Adrenal gland (tissue), 12 donors: Measurements from ENCODE around the gene CDH4. TPM values are rescaled to one million over a fixed set of nuclear protein-coding genes. Genes with fewer than 3 reads are reported as not detected.

ENCODE experiments used
- DNase-seq, 7 donors: peaks; one replicate each; pipeline ENCODE4 v3.0.0-alpha.2; 2019 to 2020
- H3K27ac ChIP-seq, 5 donors: fragments of 200-600 bp; sonication (generic) in 4 of 5; 1 replicate in 3 of 5; 2 replicates in 2 of 5; pipeline versions ENCODE4 v1.5.1 to v1.8.0; 2016 to 2020; ENCODE audit warnings: mild to moderate bottlenecking in 1 of 5
- H3K27me3 ChIP-seq: fragments of 200-600 bp; 2 replicates; pipeline ENCODE4 v1.8.0; 2021
- H3K36me3 ChIP-seq, 2 donors: fragments of 200-600 bp; replicated peaks in 1 of 2; 1 replicate in 1 of 2; 2 replicates in 1 of 2; pipeline versions ENCODE4 v1.5.1 to v1.8.0; 2018 to 2022
- H3K4me1 ChIP-seq, 2 donors: fragments of 200-600 bp; replicated peaks in 1 of 2; 1 replicate in 1 of 2; 2 replicates in 1 of 2; pipeline versions ENCODE4 v1.5.1 to v1.8.0; 2018 to 2021
- H3K4me3 ChIP-seq, 4 donors: fragments of 200-600 bp; sonication (generic) in 3 of 4; one replicate each; pipeline ENCODE4 v1.5.1; 2016 to 2018
- H3K9me3 ChIP-seq, 3 donors: fragments of 200-600 bp; sonication (generic) in 1 of 3; replicated peaks in 1 of 3; 1 replicate in 2 of 3; 2 replicates in 1 of 3; pipeline versions ENCODE4 v1.5.1 to v1.8.0; 2016 to 2021
- CTCF ChIP-seq, 6 experiments: fragments of 450-650 bp in 4 of 6; fragments of 200-600 bp in 2 of 6; sonication (generic) in 1 of 6; IDR thresholded peaks; 1 replicate in 5 of 6; 2 replicates in 1 of 6; pipeline versions ENCODE4 v1.5.1 to v1.8.0; 2016 to 2021; ENCODE audit warnings: antibody characterized with exemption in 6 of 6, mild to moderate bottlenecking in 2 of 6, moderate library complexity in 1 of 6
- POLR2A ChIP-seq, 2 donors: fragments of 450-650 bp; IDR thresholded peaks; one replicate each; pipeline ENCODE4 v1.6.1; 2017; ENCODE audit warnings: antibody characterized with exemption in 2 of 2, mild to moderate bottlenecking in 2 of 2, moderate library complexity in 1 of 2
- WGBS, 4 donors: extraction: QIAGEN DNeasy Blood & Tissue Kit in 2 of 4; methylation state at CpG; one replicate each; pipeline versions ENCODE4 v1.1.5 to v1.1.7; 2013 to 2017; 5-methylcytosine and 5-hydroxymethylcytosine counted together
- intact Hi-C, 2 donors: fragments of 100-400 bp; cut with DNase I; formaldehyde crosslinking; loops; one replicate each; pipeline versions ENCODE4 v1.14.1 to v1.15.0; 2022 to 2023
- polyA plus RNA-seq, 3 donors: library from polyadenylated mRNA; stranded (reverse); fragments of 200-250 nt in 2 of 3; fragments of 350-450 nt in 1 of 3; fragmentation: Illumina TruSeq in 1 of 3; extraction: RNeasy Lipid Tissue Mini Kit (QIAGEN cat#74804) in 1 of 3; gene quantifications; one replicate each; pipeline ENCODE4 v1.2.3, GENCODE V29; 2013 to 2014
- total RNA-seq, 9 donors: library from RNA; depleted of rRNA in 4 of 9; stranded (reverse); fragments of >200 nt in 4 of 9; fragments of 120-200 nt in 1 of 9; fragmentation: NEBNext Ultra II Directional in 1 of 9; extraction: Animal tissue kit (Norgen Biotek cat#: 25700) in 1 of 9; gene quantifications; one replicate each; pipeline versions ENCODE4 v1.1.0 to v1.2.4, GENCODE V29; 2013 to 2023
- donor health status: healthy with polysubstance abuse.
- donor health status: Bipolar disorder and iron deficiency.
- donor health status: DM: yes; HTN: yes; CAD: no.
- donor health status: DM: no; HTN: no; CAD: no.
- donor health status: DM: no; HTN: no; CAD: no.
- donor health status: DM: yes; HTN: yes; CAD: no.

Gene CDH4
- total and polyA plus RNA-seq, 12 donors: 0.08 to 0.53 (median 0.20) TPM; not detected in 3

- no peak for TF ChIP-seq POLR2A (IDR thresholded peaks at IDR 0.05)
- Histone ChIP-seq H3K9me3 (no peaks in the 10 kb centered on the region), H3K27me3 (no peaks in the 10 kb centered on the region), H3K36me3 (no peaks in the 10 kb centered on the region), H3K4me1 (no peaks in the 10 kb centered on the region), H3K27ac (no peak overlapping the region), H3K4me3 (no peak overlapping the region)
- WGBS, 4 donors: 81 to 96% (median 83%) methylated on average over 5 of the region's 5 CpGs
- intact Hi-C loops: no loop called here
- DNase-seq: no peak
Measured at GRCh38 chr20:61441537-61441936, 189.5 kb downstream of the CDH4 start.

GRCh38 chr20:61442075-61442670, 190.1 kb downstream of the CDH4 start:
- WGBS, 4 donors: 54 to 70% (median 68%) methylated on average over 13 of the region's 13 CpGs
- DNase-seq: no peak
- no peaks in the 10 kb centered on the region for H3K36me3 ChIP-seq
- no peaks in the 10 kb centered on the region for H3K9me3 ChIP-seq
- no peaks in the 10 kb centered on the region for H3K27me3 ChIP-seq
- no peak overlapping the region for H3K27ac ChIP-seq
- no peaks in the 10 kb centered on the region for H3K4me1 ChIP-seq
- TF ChIP-seq POLR2A (IDR thresholded peaks at IDR 0.05): no peak
- TF ChIP-seq CTCF (IDR thresholded peaks at IDR 0.05): no peak
- H3K4me3 ChIP-seq: no peak overlapping the region
- intact Hi-C loops: no loop called here

- H3K4me1 ChIP-seq: no peaks in the 10 kb centered on the region
- 37 to 47% (median 40%) methylated on average over 6 of the region's 6 CpGs for WGBS, 4 donors
- H3K27ac ChIP-seq: no peak overlapping the region
- no peaks in the 10 kb centered on the region for H3K27me3 ChIP-seq
- no peaks in the 10 kb centered on the region for H3K9me3 ChIP-seq
- TF ChIP-seq POLR2A (IDR thresholded peaks at IDR 0.05) (no peak), CTCF (IDR thresholded peaks at IDR 0.05) (no peak)
- intact Hi-C loops: no loop called here
- H3K36me3 ChIP-seq: no peaks in the 10 kb centered on the region
- DNase-seq: no peak
- H3K4me3 ChIP-seq: no peak overlapping the region
Measured at GRCh38 chr20:61442718-61443117, 190.7 kb downstream of the CDH4 start.

- no peaks in the 10 kb centered on the region for H3K9me3 ChIP-seq
- no peak for TF ChIP-seq POLR2A (IDR thresholded peaks at IDR 0.05)
- TF ChIP-seq CTCF (IDR thresholded peaks at IDR 0.05): no peak
- no peaks in the 10 kb centered on the region for H3K4me1 ChIP-seq
- H3K27ac ChIP-seq: no peak overlapping the region
- no peak overlapping the region for H3K4me3 ChIP-seq
- no peaks in the 10 kb centered on the region for H3K27me3 ChIP-seq
- WGBS, 4 donors: 55 to 59% (median 56%) methylated on average over 12 of the region's 12 CpGs
- H3K36me3 ChIP-seq: no peaks in the 10 kb centered on the region
- intact Hi-C loops: no loop called here
- DNase-seq: no peak
Measured at GRCh38 chr20:61443443-61444126, 191.5 kb downstream of the CDH4 start.

GRCh38 chr20:61444637-61445036, 192.6 kb downstream of the CDH4 start:
- Histone ChIP-seq H3K4me1 (no peaks in the 10 kb centered on the region), H3K9me3 (no peaks in the 10 kb centered on the region), H3K4me3 (no peak overlapping the region), H3K36me3 (no peaks in the 10 kb centered on the region), H3K27ac (no peak overlapping the region), H3K27me3 (peaks cover 3% of the 10 kb centered on the region)
- DNase-seq: no peak
- intact Hi-C loops: no loop called here
- TF ChIP-seq POLR2A (IDR thresholded peaks at IDR 0.05): no peak
- TF ChIP-seq CTCF (IDR thresholded peaks at IDR 0.05): no peak
- WGBS, 4 donors: 71 to 86% (median 78%) methylated on average over 5 of the region's 5 CpGs
